GM21723 (cell line): ENCODE results near the gene PCDHB15.
"Not testable (repeated sequence)": the region's sequence is repeated elsewhere in the genome, so short reads cannot be mapped to it uniquely, and the experiment has no call there.

ENCODE experiments used
- ATAC-seq: cut with Tn5 transposase; IDR thresholded peaks from one replicate; pipeline ENCODE4 v1.9.1; 2021; ENCODE audit warnings: mild to moderate bottlenecking, moderate library complexity; ENCODE audit not compliant: unreplicated experiment

The PCDHB15 gene

GRCh38 chr5:141245250-141245717 lies at the start of gene PCDHB15:
Gene PCDHB15 (plus strand): TSS chr5:141245395. CDS start chr5:141245579, 184 bp downstream.
- ATAC-seq: no peak

GRCh38 chr5:141196363-141196762 lies 48.8 kb upstream of the PCDHB15 start:
- no peak for ATAC-seq

DNA sequence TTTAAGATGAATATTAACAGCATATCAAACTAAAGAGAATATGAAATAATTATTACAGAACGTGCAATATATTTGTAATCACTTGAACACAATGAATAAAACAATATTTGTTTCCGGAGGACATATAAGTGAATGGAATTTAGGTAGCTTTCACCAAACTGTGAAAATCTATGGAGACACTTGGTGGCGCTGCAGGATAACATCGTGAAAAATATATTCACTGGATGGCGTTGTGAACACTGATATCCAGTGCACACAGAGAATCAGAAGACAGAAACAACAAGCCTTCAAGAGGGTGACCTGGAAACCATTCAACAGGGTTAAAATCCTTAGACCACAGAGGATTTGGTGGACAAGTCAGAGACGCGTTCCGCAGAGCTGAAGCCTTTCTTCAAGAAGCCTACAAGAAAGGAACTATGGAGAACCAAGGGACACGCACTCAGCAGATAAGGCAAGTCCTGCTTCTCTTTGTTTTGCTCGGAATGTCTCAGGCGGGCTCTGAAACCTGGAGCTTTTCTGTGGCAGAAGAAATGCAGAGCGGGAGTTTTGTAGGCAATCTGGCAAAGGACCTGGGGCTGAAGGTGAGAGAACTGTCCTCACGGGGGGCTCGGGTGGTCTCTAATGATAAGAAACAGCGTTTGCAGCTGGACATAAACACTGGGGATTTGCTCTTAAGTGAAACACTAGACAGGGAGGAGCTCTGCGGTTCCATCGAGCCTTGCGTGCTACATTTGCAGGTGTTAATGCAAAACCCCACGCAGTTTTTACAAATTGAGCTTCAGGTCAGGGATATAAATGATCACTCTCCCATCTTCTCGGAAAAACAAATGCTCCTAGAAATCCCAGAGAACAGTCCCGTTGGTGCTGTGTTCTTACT lies 45.6 kb upstream of the PCDHB15 start, which contains the start of gene PCDHB11:
PCDHB11 (plus strand) TSS at position 269 of the 877 bp plus-strand sequence; CDS start at position 417, 148 bp downstream.
- no peak for ATAC-seq

DNA sequence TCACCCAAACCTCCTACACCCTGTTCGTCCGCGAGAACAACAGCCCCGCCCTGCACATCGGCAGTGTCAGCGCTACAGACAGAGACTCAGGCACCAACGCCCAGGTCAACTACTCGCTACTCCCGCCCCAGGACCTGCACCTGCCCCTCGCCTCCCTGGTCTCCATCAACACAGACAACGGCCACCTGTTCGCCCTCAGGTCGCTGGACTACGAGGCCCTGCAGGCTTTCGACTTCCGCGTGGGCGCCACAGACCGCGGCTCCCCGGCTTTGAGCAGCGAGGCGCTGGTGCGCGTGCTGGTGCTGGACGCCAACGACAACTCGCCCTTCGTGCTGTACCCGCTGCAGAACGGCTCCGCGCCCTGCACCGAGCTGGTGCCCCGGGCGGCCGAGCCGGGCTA lies 44.1 kb upstream of the PCDHB15 start:
- not testable (repeated sequence) for ATAC-seq

DNA sequence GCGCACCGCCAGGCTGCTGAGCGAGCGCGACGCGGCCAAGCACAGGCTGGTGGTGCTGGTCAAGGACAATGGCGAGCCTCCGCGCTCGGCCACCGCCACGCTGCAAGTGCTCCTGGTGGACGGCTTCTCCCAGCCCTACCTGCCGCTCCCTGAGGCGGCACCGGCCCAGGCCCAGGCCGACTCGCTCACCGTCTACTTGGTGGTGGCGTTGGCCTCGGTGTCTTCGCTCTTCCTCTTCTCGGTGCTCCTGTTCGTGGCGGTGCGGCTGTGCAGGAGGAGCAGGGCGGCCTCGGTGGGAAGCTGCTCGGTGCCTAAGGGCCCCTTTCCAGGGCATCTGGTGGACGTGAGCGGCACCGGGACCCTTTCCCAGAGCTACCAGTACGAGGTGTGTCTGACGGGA lies 43.5 kb upstream of the PCDHB15 start:
- ATAC-seq: not testable (repeated sequence)

GRCh38 chr5:141208478-141208877 lies 36.7 kb upstream of the PCDHB15 start, which contains the start of gene PCDHB12:
Gene PCDHB12 (plus strand): TSS chr5:141208719. CDS start chr5:141208908, 189 bp downstream.
- ATAC-seq: no peak

DNA sequence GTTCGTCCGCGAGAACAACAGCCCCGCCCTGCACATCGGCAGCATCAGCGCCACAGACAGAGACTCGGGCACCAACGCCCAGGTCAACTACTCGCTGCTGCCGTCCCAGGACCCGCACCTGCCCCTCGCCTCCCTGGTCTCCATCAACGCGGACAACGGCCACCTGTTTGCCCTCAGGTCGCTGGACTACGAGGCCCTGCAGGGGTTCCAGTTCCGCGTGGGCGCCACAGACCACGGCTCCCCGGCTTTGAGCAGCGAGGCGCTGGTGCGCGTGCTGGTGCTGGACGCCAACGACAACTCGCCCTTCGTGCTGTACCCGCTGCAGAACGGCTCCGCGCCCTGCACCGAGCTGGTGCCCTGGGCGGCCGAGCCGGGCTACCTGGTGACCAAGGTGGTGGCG lies 34.9 kb upstream of the PCDHB15 start:
- ATAC-seq: not testable (repeated sequence)

- not testable (repeated sequence) for ATAC-seq
Measured at GRCh38 chr5:141210849-141211248, 34.3 kb upstream of the PCDHB15 start.

DNA sequence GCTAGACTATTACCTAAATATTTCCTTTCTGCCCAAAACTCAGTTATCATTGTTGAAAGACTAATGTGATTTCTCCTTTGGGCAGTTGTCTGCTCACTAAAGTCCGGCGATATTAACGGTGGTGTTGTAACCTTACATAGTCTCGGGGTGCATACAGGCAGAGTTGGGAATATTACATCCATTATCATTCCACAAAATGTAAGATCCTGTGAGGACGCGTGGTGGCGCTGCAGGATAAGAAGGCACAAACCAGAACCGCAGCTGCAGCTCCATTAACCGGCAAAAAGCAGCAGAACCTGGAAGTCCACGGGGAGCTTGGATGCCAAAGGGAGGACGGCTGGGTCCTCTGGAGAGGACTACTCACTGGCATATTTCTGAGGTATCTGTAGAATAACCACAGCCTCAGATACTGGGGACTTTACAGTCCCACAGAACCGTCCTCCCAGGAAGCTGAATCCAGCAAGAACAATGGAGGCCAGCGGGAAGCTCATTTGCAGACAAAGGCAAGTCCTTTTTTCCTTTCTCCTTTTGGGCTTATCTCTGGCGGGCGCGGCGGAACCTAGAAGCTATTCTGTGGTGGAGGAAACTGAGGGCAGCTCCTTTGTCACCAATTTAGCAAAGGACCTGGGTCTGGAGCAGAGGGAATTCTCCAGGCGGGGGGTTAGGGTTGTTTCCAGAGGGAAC lies 31.4 kb upstream of the PCDHB15 start, which contains the start of gene PCDHB13:
PCDHB13 (plus strand) TSS at position 264 of the 684 bp plus-strand sequence; CDS start at position 469, 205 bp downstream.
- not testable (repeated sequence) for ATAC-seq

- not testable (repeated sequence) for ATAC-seq
Measured at GRCh38 chr5:141214583-141214982, 30.6 kb upstream of the PCDHB15 start.

- ATAC-seq: not testable (repeated sequence)
Measured at GRCh38 chr5:141215504-141215903, 29.7 kb upstream of the PCDHB15 start.

DNA sequence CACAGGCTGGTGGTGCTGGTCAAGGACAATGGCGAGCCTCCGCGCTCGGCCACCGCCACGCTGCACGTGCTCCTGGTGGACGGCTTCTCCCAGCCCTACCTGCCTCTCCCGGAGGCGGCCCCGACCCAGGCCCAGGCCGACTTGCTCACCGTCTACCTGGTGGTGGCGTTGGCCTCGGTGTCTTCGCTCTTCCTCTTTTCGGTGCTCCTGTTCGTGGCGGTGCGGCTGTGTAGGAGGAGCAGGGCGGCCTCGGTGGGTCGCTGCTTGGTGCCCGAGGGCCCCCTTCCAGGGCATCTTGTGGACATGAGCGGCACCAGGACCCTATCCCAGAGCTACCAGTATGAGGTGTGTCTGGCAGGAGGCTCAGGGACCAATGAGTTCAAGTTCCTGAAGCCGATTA lies 29.2 kb upstream of the PCDHB15 start:
- ATAC-seq: not testable (repeated sequence)

DNA sequence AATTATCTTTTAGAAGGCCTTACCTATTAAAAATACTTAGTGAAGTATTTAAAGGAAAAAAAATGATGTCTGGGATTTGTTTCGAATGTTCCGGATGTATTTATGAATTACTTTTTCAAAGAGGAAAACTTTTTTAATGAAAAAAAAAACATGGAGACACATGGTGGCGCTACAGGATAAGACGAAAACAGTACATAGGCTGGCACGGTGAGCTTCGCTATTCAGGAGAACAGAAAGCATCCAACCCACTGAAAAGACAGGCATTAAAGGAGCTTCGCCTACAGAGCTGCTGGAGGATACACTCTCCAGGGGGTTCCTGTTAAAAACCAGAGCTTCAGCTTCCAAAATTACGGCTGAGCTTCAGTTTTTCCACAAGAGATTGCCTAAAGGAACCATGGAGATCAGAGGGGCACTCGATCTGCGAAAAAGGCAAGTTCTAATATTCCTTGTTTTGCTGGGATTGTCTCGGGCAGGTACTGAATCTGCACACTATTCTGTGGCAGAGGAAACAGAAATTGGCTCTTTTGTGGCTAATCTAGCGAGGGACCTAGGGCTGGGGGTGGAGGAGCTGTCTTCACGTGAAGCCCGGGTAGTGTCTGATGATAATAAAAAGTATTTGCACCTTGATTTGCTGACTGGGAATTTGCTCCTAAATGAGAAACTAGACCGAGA lies 21.9 kb upstream of the PCDHB15 start, which contains the start of gene PCDHB14:
PCDHB14 (plus strand) TSS at position 232 of the 672 bp plus-strand sequence; CDS start at position 395, 163 bp downstream.
- no peak for ATAC-seq

DNA sequence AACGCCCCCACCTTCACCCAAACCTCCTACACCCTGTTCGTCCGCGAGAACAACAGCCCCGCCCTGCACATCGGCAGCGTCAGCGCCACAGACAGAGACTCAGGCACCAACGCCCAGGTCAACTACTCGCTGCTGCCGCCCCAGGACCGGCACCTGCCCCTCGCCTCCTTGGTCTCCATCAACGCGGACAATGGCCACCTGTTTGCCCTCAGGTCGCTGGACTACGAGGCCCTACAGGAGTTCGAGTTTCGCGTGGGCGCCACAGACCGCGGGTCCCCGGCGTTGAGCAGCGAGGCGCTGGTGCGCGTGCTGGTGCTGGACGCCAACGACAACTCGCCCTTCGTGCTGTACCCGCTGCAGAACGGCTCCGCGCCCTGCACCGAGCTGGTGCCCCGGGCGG lies 20.4 kb upstream of the PCDHB15 start:
- ATAC-seq: not testable (repeated sequence)

GRCh38 chr5:141225421-141225820 lies 19.8 kb upstream of the PCDHB15 start:
- ATAC-seq: not testable (repeated sequence)

GRCh38 chr5:141234109-141234667 lies 11.0 kb upstream of the PCDHB15 start:
- ATAC-seq: no peak

- ATAC-seq: not testable (repeated sequence)
Measured at GRCh38 chr5:141235922-141236321, 9.3 kb upstream of the PCDHB15 start.

- no peak for ATAC-seq
Measured at GRCh38 chr5:141236516-141237313, 8.5 kb upstream of the PCDHB15 start.

DNA sequence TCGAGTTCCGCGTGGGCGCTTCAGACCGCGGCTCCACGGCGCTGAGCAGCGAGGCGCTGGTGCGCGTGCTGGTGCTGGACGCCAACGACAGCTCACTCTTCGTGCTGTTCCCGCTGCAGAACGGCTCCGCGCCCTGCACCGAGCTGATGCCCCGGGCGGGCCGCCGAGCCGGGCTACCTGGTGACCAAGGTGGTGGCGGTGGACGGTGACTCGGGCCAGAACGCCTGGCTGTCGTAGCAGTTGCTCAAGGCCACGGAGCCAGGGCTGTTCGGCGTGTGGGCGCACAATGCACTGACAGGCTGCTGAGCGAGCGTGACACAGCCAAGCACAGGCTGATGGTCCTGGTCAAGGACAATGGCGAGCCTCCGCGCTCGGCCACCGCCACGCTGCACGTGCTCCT lies 3.7 kb upstream of the PCDHB15 start:
- ATAC-seq: no peak
